Epithelial cell of prostate (primary cell): Measurements from ENCODE around the gene ARHGAP45.

ENCODE experiments used
- DNase-seq: peaks from one replicate; pipeline ENCODE4 v3.0.0-alpha.2; 2011; ENCODE audit warnings: low read depth, low spot score
- H3K27ac ChIP-seq: fragments of 450-650 bp; 2 replicates; pipeline ENCODE4 v1.5.1; 2017; ENCODE audit warnings: mild to moderate bottlenecking

The ARHGAP45 gene

GRCh38 chr19:1068009-1069001 is 1.3 kb downstream of the ARHGAP45 start:
- no peak overlapping the region for H3K27ac ChIP-seq
- DNase-seq = no peak

DNA sequence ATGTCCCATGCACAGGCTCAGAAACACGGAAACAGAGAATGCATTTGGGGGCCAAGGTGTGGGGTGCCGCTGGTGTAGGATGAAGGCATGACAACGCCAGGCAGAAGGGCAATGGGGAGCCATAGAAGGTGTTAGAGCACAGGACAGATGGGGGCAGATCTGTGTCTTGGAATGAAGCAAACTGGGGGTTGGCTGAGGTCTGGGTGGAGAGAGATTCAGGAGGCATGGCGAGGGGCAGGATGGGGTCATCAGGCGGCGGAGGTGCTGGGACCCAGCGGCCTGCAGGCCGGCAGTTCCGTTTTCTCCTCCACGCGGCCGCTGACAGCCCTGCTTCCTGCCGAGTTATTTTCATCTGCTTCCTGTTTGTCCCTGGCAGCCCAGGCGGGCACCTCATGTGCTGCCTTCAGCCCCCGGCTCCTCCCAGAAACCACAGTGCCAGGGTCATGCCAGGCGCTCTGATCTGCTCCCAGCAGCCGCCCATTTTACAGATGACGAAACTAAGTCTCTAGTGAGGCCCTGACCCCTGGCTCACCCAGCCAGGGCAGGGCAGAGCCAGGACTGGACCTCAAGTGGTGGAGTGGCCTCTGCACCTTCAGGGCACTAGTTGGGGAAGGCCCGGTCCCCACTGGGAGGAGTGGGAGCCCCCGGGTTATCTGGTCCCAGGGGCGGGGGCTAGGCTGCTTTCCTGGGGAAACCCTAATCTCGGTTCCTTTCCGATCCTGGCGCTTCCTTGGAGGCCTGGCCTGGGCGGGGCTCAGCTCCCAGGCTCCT is 2.2 kb downstream of the ARHGAP45 start:
- no peak overlapping the region for H3K27ac ChIP-seq
- DNase-seq = no peak

DNA sequence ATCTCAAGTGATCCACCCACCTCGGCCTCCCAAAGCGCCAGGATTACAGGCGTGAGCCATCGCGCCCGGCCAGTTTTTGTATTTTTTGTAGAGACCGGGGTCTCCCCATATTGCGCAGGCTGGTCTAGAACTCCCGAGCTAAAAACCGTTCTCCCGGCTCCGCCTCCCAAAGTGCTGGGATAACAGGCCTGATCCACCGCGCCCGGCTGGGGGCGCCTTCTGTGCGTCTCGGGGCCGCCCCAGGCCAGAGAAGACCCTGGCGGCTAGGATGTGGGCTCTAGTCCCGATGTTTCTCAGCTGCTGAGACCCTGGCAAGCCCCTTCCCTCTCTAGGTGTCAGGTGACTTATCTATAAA is 3.6 kb downstream of the ARHGAP45 start:
- no peak for DNase-seq
- H3K27ac ChIP-seq = no peak overlapping the region

GRCh38 chr19:1070931-1071791 is 4.2 kb downstream of the ARHGAP45 start:
- no peak overlapping the region for H3K27ac ChIP-seq
- no peak for DNase-seq

DNA sequence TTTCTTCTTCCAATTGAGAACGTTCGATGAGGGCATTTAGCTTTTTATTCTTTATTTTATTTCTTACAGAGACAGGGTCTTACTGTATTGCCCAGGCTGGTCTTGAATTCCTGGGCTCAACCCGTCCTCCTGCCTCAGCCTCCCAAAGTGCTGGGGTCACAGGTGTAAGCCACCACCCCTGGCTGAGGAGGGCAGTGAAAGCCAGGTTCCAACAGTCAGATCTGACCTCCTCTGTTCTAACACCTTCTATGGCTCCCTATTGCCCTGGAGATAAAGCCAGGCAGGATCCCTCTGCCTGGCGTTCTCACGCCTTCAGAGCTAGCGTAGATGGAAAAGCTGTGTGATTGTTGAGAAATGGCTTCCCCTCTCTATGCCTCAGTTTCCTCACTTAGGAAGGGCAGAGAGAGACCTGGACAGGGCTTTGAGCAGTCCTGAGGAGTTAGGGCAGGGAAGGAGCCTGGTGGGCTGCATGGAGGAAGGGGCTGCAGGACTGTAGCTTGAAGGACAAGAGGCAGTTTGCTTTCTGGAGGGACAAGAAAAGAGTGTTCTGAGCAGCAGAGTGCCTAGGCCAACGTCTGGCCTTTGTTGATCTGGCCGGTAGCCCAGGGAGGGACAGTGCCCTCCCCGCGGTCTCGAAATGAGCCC is 5.5 kb downstream of the ARHGAP45 start:
- DNase-seq = no peak
- no peak overlapping the region for H3K27ac ChIP-seq

- DNase-seq = no peak
- H3K27ac ChIP-seq = no peak overlapping the region
Observed at GRCh38 chr19:1073063-1073955, 6.3 kb downstream of the ARHGAP45 start.

DNA sequence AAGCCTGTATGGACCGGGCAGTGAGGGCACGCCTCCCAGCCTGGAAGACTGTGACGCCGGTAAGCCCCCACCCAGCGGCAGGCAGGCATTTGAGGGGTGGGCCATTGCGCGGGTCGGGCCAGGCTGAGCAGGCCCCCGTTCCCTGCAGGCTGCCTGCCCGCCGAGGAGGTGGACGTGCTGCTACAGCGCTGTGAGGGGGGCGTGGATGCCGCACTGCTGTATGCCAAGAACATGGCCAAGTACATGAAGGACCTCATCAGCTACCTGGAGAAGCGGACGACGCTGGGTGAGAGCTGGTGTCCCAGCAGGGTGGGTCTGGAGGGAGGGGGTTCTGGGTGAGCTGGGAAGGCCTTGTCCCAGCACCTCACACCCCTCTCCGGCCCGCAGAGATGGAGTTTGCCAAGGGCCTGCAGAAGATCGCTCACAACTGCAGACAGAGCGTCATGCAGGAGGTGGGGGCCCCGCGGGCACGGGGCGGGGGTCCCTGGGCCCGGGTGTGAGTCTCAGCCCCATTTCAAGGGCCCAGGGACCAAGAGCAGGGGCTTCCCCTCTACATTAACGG is 7.1 kb downstream of the ARHGAP45 start:
- H3K27ac ChIP-seq = no peak overlapping the region

DNA sequence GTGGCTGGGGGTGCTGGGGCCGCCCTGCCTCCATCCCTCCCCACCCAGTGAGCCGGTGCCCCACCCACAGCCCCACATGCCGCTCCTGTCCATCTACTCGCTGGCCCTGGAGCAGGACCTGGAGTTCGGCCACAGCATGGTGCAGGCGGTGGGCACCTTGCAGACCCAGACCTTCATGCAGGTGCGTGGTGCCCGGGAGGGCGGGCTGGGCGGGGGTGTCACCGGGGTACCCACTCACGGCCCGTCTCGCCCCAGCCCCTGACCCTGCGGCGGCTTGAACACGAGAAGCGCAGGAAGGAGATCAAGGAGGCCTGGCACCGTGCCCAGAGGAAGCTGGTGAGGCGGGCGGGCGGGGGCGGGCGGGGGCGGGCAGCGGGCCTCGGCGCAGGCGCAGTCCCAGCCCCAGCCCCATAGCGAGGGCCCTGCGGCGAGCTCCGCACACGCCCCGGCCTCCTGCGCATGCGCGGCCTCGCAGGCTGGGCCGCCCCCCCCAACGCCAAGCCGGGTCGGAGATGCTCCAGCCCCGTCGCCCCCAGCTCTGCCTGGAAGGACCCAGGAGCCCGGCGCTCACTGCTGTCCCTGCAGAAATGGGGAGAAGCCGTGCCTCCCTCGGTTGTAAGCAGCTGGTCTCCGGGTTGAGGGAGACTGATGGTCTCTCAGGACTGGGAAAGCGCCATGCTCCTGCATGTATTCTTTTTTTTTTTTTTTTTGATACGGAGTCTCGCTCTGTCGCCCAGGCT is 7.7 kb downstream of the ARHGAP45 start:
- no peak overlapping the region for H3K27ac ChIP-seq
- DNase-seq = no peak

More for the DNA sequence above, 7.1 kb downstream of the ARHGAP45 start:
- DNase-seq = no peak

- H3K27ac ChIP-seq = peak overlapping the region; percentile 14
Observed at GRCh38 chr19:1076046-1076386, 9.0 kb downstream of the ARHGAP45 start.

DNA sequence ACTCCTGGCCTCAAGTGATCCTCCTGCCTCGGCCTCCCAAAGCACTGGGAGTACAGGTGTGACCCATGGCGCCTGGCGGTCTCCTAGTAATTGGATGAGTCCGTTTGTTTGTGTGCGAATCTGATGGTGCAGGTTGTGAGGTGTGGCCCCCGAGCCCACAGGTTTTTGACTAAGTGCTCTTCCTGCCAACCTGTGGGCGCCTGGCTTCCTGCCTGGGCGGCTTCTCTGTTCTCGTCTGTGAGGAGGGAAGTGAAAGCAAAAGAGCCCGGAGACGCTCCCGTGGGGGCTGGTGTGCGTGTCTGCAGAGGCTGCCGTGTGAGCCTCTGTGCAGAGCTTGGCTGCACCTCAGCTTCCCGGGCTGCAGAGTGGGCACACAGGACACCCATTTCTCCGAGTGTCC is 10.0 kb downstream of the ARHGAP45 start:
- peak; percentile 39 for DNase-seq
- no peak overlapping the region for H3K27ac ChIP-seq

More at GRCh38 chr19:1076046-1076386, 9.0 kb downstream of the ARHGAP45 start:
- no peak for DNase-seq

GRCh38 chr19:1079566-1080111 is 12.7 kb downstream of the ARHGAP45 start:
- DNase-seq = no peak
- H3K27ac ChIP-seq = no peak overlapping the region

DNA sequence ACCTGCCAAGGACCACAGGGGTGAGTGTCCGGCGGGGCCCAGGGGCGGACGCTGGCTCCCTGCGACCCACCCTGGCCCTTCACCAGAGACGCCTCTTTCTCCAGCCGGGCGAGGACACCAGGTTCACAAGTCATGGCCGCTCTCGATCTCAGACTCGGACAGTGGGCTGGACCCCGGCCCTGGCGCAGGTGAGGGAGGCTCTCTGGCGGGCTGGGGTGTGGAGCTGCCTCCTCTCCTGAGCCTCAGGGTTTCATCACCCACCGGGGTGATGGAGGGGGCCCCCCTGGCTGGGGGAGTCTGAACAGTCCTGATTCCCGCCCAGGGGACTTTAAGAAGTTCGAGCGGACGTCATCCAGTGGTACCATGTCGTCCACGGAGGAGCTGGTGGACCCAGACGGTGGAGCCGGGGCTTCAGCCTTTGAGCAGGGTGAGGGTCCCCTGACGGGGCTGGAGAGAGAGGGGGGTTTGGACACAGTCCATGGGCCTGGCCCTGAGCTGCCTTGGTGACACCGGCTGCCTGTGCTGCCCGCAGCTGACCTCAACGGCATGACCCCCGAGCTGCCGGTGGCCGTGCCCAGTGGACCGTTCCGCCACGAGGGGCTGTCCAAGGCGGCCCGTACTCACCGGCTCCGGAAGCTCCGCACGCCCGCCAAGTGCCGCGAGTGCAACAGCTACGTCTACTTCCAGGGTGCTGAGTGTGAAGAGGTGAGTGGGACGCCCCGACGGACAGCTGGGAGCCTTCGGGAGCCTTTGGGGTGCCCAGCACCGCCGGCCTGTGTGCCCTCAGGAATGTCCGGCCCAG is 13.6 kb downstream of the ARHGAP45 start:
- no peak overlapping the region for H3K27ac ChIP-seq
- no peak for DNase-seq

DNA sequence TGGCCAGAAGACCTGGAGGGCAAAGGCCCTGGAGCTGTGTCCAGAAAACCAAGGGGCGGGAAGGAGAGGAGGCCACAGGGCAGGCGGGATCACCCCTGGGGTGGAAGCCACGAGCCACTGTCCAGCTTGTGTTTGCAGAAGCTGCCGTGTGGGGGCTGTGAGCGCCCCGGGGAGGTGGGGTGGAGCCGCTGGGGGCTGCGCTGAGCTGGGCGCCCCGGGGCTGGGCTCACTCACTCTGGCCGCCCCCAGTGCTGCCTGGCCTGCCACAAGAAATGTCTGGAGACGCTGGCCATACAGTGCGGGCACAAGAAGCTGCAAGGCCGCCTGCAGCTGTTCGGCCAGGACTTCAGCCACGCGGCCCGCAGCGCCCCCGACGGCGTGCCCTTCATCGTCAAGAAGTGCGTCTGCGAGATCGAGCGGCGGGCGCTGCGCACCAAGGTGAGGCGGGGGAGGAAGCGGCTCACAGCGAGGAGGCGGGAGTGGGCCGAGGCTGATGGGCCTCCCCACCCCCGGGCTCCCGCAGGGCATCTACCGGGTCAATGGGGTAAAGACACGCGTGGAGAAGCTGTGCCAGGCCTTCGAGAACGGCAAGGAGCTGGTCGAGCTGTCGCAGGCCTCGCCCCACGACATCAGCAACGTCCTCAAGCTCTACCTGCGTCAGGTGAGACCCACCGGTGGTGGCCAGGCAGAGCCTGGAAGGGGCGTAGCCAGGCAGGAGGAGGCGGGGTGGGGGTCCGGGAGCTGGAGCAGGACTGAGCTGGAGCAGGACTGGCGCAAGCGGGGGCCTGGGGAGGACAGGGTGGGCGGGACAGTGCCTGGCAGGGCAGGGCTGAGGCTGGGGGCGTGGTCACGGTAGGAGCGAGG is 14.6 kb downstream of the ARHGAP45 start:
- no peak for DNase-seq

GRCh38 chr19:1082165-1082927 is 15.4 kb downstream of the ARHGAP45 start:
- peak; percentile 68 for DNase-seq
- peak overlapping the region; percentile 51 for H3K27ac ChIP-seq

More for the DNA sequence above, 14.6 kb downstream of the ARHGAP45 start:
- H3K27ac ChIP-seq = no peak overlapping the region
